ENCODE data around the gene CCNYL1. TPM values are rescaled to one million over a fixed set of nuclear protein-coding genes. Genes with fewer than 3 reads are reported as not detected.

The CCNYL1 gene
- polyA plus RNA-seq, 1 donor from 2014 or later = 14.7 TPM

DNA sequence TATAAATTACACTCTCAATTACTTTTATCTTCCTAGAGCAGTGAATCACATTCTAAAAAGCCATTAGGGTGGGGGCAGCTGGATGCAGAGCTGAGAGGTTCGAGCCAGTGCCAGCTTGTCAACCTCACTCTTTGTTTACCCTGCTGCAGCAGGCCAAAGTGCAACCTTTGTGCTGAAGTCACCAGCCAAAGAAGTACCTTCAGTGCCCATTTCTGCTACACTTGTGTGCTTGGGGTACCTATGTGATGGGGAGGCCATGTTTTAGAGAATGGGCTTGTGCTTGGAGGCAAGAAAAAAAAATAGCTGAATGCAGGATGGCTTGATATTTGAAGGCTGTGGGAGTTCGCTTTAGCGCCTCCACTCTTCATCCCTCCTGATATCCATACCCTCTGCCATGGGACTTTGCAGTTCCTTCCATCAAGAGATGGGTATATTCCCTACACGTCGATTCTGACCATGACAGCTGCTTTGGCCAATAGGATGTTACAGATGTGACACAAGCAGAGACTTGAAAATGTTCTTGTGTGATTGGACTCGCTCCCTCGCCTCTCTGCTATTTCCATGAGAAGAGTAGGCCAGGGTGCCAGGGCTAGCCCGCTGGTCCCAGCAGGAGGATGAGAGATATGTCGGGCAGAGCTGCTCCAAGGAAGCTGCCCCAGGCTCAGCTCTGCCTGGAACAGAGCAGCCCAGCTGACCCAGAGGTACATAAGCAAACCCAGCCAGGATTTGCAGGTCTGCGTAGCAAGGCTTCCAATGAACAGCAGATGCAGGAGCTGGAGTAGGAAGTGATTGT is 71.0 kb downstream of the CCNYL1 start:
- no peak overlapping the region for H3K4me2 ChIP-seq (ENCODE audit: low read length)
- H2AFZ ChIP-seq (ENCODE audit: low read depth, low read length) = no peak overlapping the region
- TF ChIP-seq, protein P1, sequence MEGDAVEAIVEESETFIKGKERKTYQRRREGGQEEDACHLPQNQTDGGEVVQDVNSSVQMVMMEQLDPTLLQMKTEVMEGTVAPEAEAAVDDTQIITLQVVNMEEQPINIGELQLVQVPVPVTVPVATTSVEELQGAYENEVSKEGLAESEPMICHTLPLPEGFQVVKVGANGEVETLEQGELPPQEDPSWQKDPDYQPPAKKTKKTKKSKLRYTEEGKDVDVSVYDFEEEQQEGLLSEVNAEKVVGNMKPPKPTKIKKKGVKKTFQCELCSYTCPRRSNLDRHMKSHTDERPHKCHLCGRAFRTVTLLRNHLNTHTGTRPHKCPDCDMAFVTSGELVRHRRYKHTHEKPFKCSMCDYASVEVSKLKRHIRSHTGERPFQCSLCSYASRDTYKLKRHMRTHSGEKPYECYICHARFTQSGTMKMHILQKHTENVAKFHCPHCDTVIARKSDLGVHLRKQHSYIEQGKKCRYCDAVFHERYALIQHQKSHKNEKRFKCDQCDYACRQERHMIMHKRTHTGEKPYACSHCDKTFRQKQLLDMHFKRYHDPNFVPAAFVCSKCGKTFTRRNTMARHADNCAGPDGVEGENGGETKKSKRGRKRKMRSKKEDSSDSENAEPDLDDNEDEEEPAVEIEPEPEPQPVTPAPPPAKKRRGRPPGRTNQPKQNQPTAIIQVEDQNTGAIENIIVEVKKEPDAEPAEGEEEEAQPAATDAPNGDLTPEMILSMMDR (IDR thresholded peaks at IDR 0.05; ENCODE audit: poor library complexity, severe bottlenecking) = no peak
- TF ChIP-seq RAD21 (conservative IDR thresholded peaks at IDR 0.05) = no peak
- TF ChIP-seq EZH2 (IDR thresholded peaks at IDR 0.05; ENCODE audit: borderline replicate concordance, insufficient read depth, low read length, poor library complexity, severe bottlenecking) = no peak
- no peak for TF ChIP-seq MXI1 (conservative IDR thresholded peaks at IDR 0.05; ENCODE audit: poor library complexity, severe bottlenecking)
- TF ChIP-seq, protein P2, sequence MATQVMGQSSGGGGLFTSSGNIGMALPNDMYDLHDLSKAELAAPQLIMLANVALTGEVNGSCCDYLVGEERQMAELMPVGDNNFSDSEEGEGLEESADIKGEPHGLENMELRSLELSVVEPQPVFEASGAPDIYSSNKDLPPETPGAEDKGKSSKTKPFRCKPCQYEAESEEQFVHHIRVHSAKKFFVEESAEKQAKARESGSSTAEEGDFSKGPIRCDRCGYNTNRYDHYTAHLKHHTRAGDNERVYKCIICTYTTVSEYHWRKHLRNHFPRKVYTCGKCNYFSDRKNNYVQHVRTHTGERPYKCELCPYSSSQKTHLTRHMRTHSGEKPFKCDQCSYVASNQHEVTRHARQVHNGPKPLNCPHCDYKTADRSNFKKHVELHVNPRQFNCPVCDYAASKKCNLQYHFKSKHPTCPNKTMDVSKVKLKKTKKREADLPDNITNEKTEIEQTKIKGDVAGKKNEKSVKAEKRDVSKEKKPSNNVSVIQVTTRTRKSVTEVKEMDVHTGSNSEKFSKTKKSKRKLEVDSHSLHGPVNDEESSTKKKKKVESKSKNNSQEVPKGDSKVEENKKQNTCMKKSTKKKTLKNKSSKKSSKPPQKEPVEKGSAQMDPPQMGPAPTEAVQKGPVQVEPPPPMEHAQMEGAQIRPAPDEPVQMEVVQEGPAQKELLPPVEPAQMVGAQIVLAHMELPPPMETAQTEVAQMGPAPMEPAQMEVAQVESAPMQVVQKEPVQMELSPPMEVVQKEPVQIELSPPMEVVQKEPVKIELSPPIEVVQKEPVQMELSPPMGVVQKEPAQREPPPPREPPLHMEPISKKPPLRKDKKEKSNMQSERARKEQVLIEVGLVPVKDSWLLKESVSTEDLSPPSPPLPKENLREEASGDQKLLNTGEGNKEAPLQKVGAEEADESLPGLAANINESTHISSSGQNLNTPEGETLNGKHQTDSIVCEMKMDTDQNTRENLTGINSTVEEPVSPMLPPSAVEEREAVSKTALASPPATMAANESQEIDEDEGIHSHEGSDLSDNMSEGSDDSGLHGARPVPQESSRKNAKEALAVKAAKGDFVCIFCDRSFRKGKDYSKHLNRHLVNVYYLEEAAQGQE (IDR thresholded peaks at IDR 0.05; ENCODE audit: borderline replicate concordance) = no peak
- no peak for TF ChIP-seq EP300 (conservative IDR thresholded peaks at IDR 0.05; ENCODE audit: poor library complexity, severe bottlenecking)
- no peak for TF ChIP-seq POLR2AphosphoS5 (IDR thresholded peaks at IDR 0.05)
- TF ChIP-seq TAF1 (IDR thresholded peaks at IDR 0.05; ENCODE audit: low read depth) = no peak
- TF ChIP-seq SMC3 (conservative IDR thresholded peaks at IDR 0.05; ENCODE audit: poor library complexity) = no peak

DNA sequence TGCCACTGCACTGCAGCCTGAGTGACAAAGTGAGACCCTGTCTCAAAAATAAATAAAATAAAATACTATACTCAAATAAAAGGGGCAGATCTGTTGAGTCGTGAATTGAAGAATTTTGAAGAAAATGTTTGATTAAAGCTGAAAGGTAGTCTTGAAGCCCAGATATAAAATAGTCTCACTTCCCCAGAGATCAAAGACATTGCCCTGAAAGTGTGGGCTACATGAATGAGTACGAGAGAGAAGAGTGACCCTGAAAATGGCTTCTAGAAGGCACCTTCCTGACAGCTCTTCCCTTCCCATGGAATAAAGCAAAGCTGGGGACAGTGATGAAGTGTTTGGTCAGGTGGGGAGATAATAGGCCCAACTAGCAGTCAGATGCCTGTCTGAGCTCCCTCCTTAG is 72.1 kb downstream of the CCNYL1 start:
- no peaks in the 10 kb centered on the region for H3K36me3 ChIP-seq (ENCODE audit: insufficient read depth, low read length)
- H3K9me3 ChIP-seq (ENCODE audit: low read length) = no peaks in the 10 kb centered on the region
- no peak overlapping the region for H3K27ac ChIP-seq (ENCODE audit: low read length)
- no peak overlapping the region for H3K4me2 ChIP-seq (ENCODE audit: low read length)
- no peaks in the 10 kb centered on the region for H3F3A ChIP-seq (ENCODE audit: insufficient read depth, low read length, poor library complexity, severe bottlenecking)
- no peaks in the 10 kb centered on the region for H3K9me2 ChIP-seq (ENCODE audit: insufficient read depth, low read length)
- H3K4me3 ChIP-seq (ENCODE audit: low read length) = no peak overlapping the region
- no peaks in the 10 kb centered on the region for H3K27me3 ChIP-seq (ENCODE audit: insufficient read depth, low read depth, low read length)
- TF ChIP-seq MXI1 (conservative IDR thresholded peaks at IDR 0.05; ENCODE audit: poor library complexity, severe bottlenecking) (no peak), EP300 (conservative IDR thresholded peaks at IDR 0.05; ENCODE audit: poor library complexity, severe bottlenecking) (no peak), POLR2AphosphoS5 (IDR thresholded peaks at IDR 0.05) (no peak), SMC3 (conservative IDR thresholded peaks at IDR 0.05; ENCODE audit: poor library complexity) (no peak), EZH2 (IDR thresholded peaks at IDR 0.05; ENCODE audit: borderline replicate concordance, insufficient read depth, low read length, poor library complexity, severe bottlenecking) (no peak)
- TF ChIP-seq, protein P2 (IDR thresholded peaks at IDR 0.05; ENCODE audit: borderline replicate concordance) = no peak
- H3K9ac ChIP-seq (ENCODE audit: low read length) = no peak overlapping the region
- H2AFZ ChIP-seq (ENCODE audit: low read depth, low read length) = no peak overlapping the region
- H3K79me2 ChIP-seq (replicated peaks; ENCODE audit: insufficient read depth, low read length) = no peaks in the 10 kb centered on the region
- no peaks in the 10 kb centered on the region for H4K20me1 ChIP-seq (ENCODE audit: insufficient read depth)

More for the DNA sequence above, 71.0 kb downstream of the CCNYL1 start:
- Histone ChIP-seq H3K27ac (ENCODE audit: low read length) (no peak overlapping the region), H4K20me1 (ENCODE audit: insufficient read depth) (no peaks in the 10 kb centered on the region), H3K4me3 (ENCODE audit: low read length) (no peak overlapping the region), H3K9me3 (ENCODE audit: low read length) (no peaks in the 10 kb centered on the region), H3K27me3 (ENCODE audit: insufficient read depth, low read depth, low read length) (no peaks in the 10 kb centered on the region), H3F3A (ENCODE audit: insufficient read depth, low read length, poor library complexity, severe bottlenecking) (no peaks in the 10 kb centered on the region), H3K9ac (ENCODE audit: low read length) (no peak overlapping the region), H3K79me2 (replicated peaks; ENCODE audit: insufficient read depth, low read length) (no peaks in the 10 kb centered on the region), H3K36me3 (ENCODE audit: insufficient read depth, low read length) (no peaks in the 10 kb centered on the region), H3K9me2 (ENCODE audit: insufficient read depth, low read length) (no peaks in the 10 kb centered on the region)

Data from neural cell (in vitro differentiated cells).